WTC11 (cell line): Measurements from ENCODE around the gene UTS2B. TPM values are rescaled to one million over a fixed set of nuclear protein-coding genes. Genes with fewer than 3 reads are reported as not detected.

Experiments
- ATAC-seq: fragments of 200-7000 bp; cut with Tn5 transposase; 2 replicates; pipeline ENCODE4 v1.10.0; 2021; ENCODE audit warnings: mild to moderate bottlenecking, moderate library complexity
- CTCF ChIA-PET: fragments of 300-600 bp; sonication (Branson Sonifier 250); formaldehyde crosslinking; loops from one replicate; lab custom pipeline; 2021; ENCODE audit warnings: antibody characterized with exemption; lab: Charles Lee
- POLR2A ChIA-PET: fragments of 350-600 bp; sonication (Branson Sonifier 250); formaldehyde crosslinking; loops from one replicate; lab custom pipeline; 2021; ENCODE audit warnings: antibody characterized with exemption; lab: Charles Lee
- DNase-seq: peaks from one replicate; pipeline ENCODE4 v3.0.0; 2021; ENCODE audit warnings: low spot score
- H3K27ac Mint-ChIP-seq: 2 replicates; pipeline ENCODE4 v1.8.0; 2021; ENCODE audit warnings: mixed read lengths
- H3K27me3 Mint-ChIP-seq: 2 replicates; pipeline ENCODE4 v1.8.0; 2021; ENCODE audit warnings: low read depth, mild to moderate bottlenecking, moderate library complexity, mixed read lengths
- H3K36me3 Mint-ChIP-seq: 2 replicates; pipeline ENCODE4 v1.8.0; 2021; ENCODE audit warnings: mixed read lengths
- H3K4me1 Mint-ChIP-seq: 2 replicates; pipeline ENCODE4 v1.8.0; 2022; ENCODE audit warnings: mixed read lengths
- H3K4me3 Mint-ChIP-seq: 2 replicates; pipeline ENCODE4 v1.8.0; 2021; ENCODE audit warnings: mild to moderate bottlenecking, moderate library complexity, mixed read lengths
- H3K9me3 Mint-ChIP-seq: 2 replicates; pipeline ENCODE4 v1.8.0; 2021; ENCODE audit warnings: mixed read lengths
- CBFB ChIP-seq: sonication (generic); formaldehyde crosslinking; IDR thresholded peaks from 2 replicates; pipeline ENCODE4 v1.8.1; 2022; ENCODE audit warnings: mild to moderate bottlenecking, low read depth, missing genetic modification reagents
- ESRRA ChIP-seq: sonication (generic); formaldehyde crosslinking; IDR thresholded peaks from 2 replicates; pipeline ENCODE4 v1.8.1; 2022; ENCODE audit warnings: mild to moderate bottlenecking, missing genetic modification reagents, borderline replicate concordance
- ETV6 ChIP-seq: sonication (generic); formaldehyde crosslinking; IDR thresholded peaks from 2 replicates; pipeline ENCODE4 v1.8.1; 2022; ENCODE audit warnings: mild to moderate bottlenecking, missing genetic modification reagents
- FOXJ3 ChIP-seq: sonication (generic); formaldehyde crosslinking; IDR thresholded peaks from 2 replicates; pipeline ENCODE4 v1.9.0; 2021; ENCODE audit warnings: missing genetic modification reagents, mild to moderate bottlenecking, borderline replicate concordance
- NFE2L1 ChIP-seq: sonication (generic); formaldehyde crosslinking; IDR thresholded peaks from 2 replicates; pipeline ENCODE4 v1.8.1; 2023; ENCODE audit warnings: missing genetic modification reagents
- NFYB ChIP-seq: sonication (generic); formaldehyde crosslinking; conservative IDR thresholded peaks from 2 replicates; pipeline ENCODE4 v1.8.0; 2022; ENCODE audit warnings: low read depth, missing genetic modification reagents
- TP53 ChIP-seq: sonication (generic); formaldehyde crosslinking; IDR thresholded peaks from 2 replicates; pipeline ENCODE4 v1.8.1; 2023; ENCODE audit warnings: mild to moderate bottlenecking, missing genetic modification reagents
- ZNF423 ChIP-seq: fragments of 250-450 bp; sonication (Bioruptor Pico); IDR thresholded peaks from 2 replicates; pipeline ENCODE4 v2.1.2; 2022; ENCODE audit warnings: mild to moderate bottlenecking, moderate library complexity
- total RNA-seq: library from RNA; stranded (reverse); gene quantifications from 3 replicates; pipeline ENCODE4 v1.2.3, GENCODE V29; 2021
- TF ChIP-seq, protein P1 (sequence below): fragments of 250-450 bp; sonication (Bioruptor Pico); IDR thresholded peaks from 2 replicates; pipeline ENCODE4 v1.9.0; 2021; ENCODE audit warnings: mild to moderate bottlenecking, borderline replicate concordance
- TF ChIP-seq, protein P2 (sequence below): sonication (generic); formaldehyde crosslinking; IDR thresholded peaks from 2 replicates; pipeline ENCODE4 v1.8.0; 2022; ENCODE audit warnings: missing genetic modification reagents
- TF ChIP-seq, protein P3 (sequence below): sonication (generic); formaldehyde crosslinking; IDR thresholded peaks from 2 replicates; pipeline ENCODE4 v1.8.1; 2023; ENCODE audit warnings: mild to moderate bottlenecking, missing genetic modification reagents

The UTS2B gene
- total RNA-seq, 1 experiment from 2014 or later, result not detected

DNA sequence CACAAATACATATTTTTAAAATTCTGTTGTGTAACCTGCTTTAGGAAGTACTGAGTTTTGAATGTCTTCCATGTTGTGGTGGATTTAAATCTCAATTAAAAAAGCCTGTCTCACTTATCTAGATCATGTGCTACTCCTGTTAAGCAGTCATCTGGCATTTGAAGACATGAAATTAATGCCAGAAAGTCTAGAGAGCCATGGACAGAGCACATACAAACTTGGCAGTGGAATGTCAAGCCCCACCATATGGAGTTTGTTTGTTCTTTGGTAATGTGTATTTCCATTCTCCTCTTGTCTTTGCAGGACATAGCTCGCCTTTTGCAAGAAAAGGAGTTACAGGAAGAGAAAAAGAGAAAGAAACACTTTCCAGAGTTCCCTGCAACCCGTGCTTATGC lies 39.3 kb upstream of the UTS2B start:
- ChIA-PET CTCF (no interaction called here), POLR2A (interaction anchor here (0.7 kb wide), 1 partner anchor 39 kb away, joined by 3 read pairs; the partner anchor contains the start of gene UTS2B)
- Mint-ChIP-seq H3K27ac (peak overlapping the region; percentile 74), H3K9me3 (no peaks in the 10 kb centered on the region), H3K36me3 (peaks cover 10% of the 10 kb centered on the region), H3K4me3 (no peak overlapping the region), H3K27me3 (no peaks in the 10 kb centered on the region), H3K4me1 (peaks cover 67% of the 10 kb centered on the region)
- no peak for DNase-seq
- peak; percentile 41; the same call in 1 of the 2 replicates for ATAC-seq
- TF ChIP-seq ZNF423 (CRISPR knock-in tag), result no peak

DNA sequence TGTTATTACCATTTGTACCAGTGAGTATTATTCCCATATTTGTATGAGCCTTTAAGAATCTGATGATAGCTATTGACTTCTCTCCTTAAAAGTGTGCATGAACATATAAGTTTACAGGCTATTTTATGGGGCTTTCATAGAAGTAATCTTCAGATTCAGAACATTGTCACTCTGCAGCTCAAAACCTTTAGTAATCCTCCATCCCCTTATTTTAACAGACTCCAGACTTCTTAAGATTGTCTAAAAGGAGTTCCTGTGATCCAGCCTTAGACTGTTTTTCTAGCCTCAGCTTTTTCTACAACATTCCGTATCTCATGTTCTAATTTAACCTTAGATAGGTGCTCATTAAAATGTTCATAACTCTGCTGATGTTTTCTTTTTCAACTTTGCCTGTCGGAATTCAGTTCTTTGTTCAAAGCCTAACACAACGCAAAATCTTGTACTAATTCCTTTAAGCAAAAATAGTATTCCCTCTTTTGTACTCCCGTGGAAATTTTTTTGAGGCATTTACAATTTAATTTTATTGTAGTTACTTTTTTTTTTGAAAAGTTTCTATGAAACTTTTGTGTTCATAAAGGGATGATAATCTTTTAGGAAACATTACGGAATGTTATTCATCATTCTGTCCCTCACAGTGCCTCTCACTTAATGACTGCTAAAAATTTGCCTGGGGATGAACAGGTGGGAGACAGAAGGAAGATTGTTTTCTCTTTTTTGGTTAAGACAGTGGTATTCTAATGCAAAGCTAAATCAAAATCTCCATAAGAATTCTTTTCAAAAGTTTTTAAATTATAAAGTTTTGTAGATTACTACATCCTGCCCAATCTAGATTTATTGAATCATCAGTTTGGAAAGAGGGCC lies 38.7 kb upstream of the UTS2B start:
- POLR2A ChIA-PET, result interaction anchor here (0.7 kb wide), 1 partner anchor 39 kb away, joined by 3 read pairs; the partner anchor contains the start of gene UTS2B
- H3K4me1 Mint-ChIP-seq, result peaks cover 73% of the 10 kb centered on the region
- peak overlapping the region; percentile 96 for H3K27ac Mint-ChIP-seq
- H3K27me3 Mint-ChIP-seq, result no peaks in the 10 kb centered on the region
- TF ChIP-seq ESRRA (CRISPR knock-in tag), result no peak
- TF ChIP-seq, protein P1, sequence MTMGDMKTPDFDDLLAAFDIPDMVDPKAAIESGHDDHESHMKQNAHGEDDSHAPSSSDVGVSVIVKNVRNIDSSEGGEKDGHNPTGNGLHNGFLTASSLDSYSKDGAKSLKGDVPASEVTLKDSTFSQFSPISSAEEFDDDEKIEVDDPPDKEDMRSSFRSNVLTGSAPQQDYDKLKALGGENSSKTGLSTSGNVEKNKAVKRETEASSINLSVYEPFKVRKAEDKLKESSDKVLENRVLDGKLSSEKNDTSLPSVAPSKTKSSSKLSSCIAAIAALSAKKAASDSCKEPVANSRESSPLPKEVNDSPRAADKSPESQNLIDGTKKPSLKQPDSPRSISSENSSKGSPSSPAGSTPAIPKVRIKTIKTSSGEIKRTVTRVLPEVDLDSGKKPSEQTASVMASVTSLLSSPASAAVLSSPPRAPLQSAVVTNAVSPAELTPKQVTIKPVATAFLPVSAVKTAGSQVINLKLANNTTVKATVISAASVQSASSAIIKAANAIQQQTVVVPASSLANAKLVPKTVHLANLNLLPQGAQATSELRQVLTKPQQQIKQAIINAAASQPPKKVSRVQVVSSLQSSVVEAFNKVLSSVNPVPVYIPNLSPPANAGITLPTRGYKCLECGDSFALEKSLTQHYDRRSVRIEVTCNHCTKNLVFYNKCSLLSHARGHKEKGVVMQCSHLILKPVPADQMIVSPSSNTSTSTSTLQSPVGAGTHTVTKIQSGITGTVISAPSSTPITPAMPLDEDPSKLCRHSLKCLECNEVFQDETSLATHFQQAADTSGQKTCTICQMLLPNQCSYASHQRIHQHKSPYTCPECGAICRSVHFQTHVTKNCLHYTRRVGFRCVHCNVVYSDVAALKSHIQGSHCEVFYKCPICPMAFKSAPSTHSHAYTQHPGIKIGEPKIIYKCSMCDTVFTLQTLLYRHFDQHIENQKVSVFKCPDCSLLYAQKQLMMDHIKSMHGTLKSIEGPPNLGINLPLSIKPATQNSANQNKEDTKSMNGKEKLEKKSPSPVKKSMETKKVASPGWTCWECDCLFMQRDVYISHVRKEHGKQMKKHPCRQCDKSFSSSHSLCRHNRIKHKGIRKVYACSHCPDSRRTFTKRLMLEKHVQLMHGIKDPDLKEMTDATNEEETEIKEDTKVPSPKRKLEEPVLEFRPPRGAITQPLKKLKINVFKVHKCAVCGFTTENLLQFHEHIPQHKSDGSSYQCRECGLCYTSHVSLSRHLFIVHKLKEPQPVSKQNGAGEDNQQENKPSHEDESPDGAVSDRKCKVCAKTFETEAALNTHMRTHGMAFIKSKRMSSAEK (CRISPR knock-in tag), result no peak
- TF ChIP-seq, protein P2, sequence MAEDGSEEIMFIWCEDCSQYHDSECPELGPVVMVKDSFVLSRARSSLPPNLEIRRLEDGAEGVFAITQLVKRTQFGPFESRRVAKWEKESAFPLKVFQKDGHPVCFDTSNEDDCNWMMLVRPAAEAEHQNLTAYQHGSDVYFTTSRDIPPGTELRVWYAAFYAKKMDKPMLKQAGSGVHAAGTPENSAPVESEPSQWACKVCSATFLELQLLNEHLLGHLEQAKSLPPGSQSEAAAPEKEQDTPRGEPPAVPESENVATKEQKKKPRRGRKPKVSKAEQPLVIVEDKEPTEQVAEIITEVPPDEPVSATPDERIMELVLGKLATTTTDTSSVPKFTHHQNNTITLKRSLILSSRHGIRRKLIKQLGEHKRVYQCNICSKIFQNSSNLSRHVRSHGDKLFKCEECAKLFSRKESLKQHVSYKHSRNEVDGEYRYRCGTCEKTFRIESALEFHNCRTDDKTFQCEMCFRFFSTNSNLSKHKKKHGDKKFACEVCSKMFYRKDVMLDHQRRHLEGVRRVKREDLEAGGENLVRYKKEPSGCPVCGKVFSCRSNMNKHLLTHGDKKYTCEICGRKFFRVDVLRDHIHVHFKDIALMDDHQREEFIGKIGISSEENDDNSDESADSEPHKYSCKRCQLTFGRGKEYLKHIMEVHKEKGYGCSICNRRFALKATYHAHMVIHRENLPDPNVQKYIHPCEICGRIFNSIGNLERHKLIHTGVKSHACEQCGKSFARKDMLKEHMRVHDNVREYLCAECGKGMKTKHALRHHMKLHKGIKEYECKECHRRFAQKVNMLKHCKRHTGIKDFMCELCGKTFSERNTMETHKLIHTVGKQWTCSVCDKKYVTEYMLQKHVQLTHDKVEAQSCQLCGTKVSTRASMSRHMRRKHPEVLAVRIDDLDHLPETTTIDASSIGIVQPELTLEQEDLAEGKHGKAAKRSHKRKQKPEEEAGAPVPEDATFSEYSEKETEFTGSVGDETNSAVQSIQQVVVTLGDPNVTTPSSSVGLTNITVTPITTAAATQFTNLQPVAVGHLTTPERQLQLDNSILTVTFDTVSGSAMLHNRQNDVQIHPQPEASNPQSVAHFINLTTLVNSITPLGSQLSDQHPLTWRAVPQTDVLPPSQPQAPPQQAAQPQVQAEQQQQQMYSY (CRISPR knock-in tag), result no peak
- TF ChIP-seq, protein P3, sequence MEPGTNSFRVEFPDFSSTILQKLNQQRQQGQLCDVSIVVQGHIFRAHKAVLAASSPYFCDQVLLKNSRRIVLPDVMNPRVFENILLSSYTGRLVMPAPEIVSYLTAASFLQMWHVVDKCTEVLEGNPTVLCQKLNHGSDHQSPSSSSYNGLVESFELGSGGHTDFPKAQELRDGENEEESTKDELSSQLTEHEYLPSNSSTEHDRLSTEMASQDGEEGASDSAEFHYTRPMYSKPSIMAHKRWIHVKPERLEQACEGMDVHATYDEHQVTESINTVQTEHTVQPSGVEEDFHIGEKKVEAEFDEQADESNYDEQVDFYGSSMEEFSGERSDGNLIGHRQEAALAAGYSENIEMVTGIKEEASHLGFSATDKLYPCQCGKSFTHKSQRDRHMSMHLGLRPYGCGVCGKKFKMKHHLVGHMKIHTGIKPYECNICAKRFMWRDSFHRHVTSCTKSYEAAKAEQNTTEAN (CRISPR knock-in tag), result no peak
- TF ChIP-seq, all 79 proteins: peak for 0
- H3K36me3 Mint-ChIP-seq, result peaks cover 10% of the 10 kb centered on the region
- CTCF ChIA-PET, result no interaction called here
- no peaks in the 10 kb centered on the region for H3K9me3 Mint-ChIP-seq
- DNase-seq (no peak), ATAC-seq (peak; percentile 67)
- peak overlapping the region; percentile 19; the same call in 1 of the 2 replicates for H3K4me3 Mint-ChIP-seq

DNA sequence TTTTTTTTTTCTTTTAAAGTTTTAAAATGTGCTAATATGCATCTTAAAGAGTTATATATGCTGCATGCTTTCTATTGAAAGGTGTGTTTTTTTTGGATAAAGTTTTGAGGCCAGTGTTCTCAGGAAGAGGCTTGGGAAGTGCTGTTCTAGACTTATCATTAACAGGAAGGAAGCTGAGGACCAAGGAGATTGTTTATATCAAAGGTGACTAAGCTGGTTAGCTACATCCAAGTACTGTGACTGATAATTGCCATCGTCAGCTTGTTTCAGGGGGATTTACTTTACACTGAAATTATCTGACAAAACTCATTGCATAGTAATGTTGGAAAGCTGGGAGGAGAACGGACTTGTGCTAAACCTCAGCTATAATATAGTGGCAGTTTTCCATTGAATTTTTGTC lies 36.3 kb upstream of the UTS2B start:
- TF ChIP-seq FOXJ3 (no peak), NFYB (no peak), CBFB (no peak), ETV6 (no peak), TP53 (CRISPR knock-in tag) (no peak), NFE2L1 (CRISPR knock-in tag) (no peak)
- CTCF ChIA-PET, result interaction anchor here (1.6 kb wide), 1 partner anchor 13 kb away, joined by 5 read pairs; no protein-coding TSS in a partner anchor
- no peak for DNase-seq
- POLR2A ChIA-PET, result interaction anchor here (0.5 kb wide), 1 partner anchor 55 kb away, joined by 3 read pairs; no protein-coding TSS in a partner anchor
- peak overlapping the region; percentile 36 for H3K27ac Mint-ChIP-seq
- H3K4me3 Mint-ChIP-seq, result no peak overlapping the region
- H3K27me3 Mint-ChIP-seq, result no peaks in the 10 kb centered on the region
- H3K36me3 Mint-ChIP-seq, result peaks cover 10% of the 10 kb centered on the region
- H3K9me3 Mint-ChIP-seq, result no peaks in the 10 kb centered on the region
- peaks cover 79% of the 10 kb centered on the region for H3K4me1 Mint-ChIP-seq
- ATAC-seq, result no peak
